ENCODE measurements around the gene TMPRSS4.

TMPRSS4 gene

GRCh38 chr11:118168316-118168715 lies 91.4 kb downstream of the TMPRSS4 start:
- Mint-ChIP-seq H3K4me3 (no peak overlapping the region), H3K36me3 (ENCODE audit: low read depth) (no peaks in the 10 kb centered on the region), H3K27me3 (peaks cover 18% of the 10 kb centered on the region), H3K27ac (no peak overlapping the region), H3K9me3 (no peaks in the 10 kb centered on the region), H3K4me1 (peaks cover 2% of the 10 kb centered on the region)
- no peak for ATAC-seq
- DNase-seq, result no peak

- Mint-ChIP-seq H3K27me3 (peaks cover 18% of the 10 kb centered on the region), H3K4me3 (no peak overlapping the region), H3K4me1 (peaks cover 2% of the 10 kb centered on the region), H3K36me3 (ENCODE audit: low read depth) (no peaks in the 10 kb centered on the region), H3K9me3 (no peaks in the 10 kb centered on the region), H3K27ac (no peak overlapping the region)
- DNase-seq (no peak), ATAC-seq (no peak)
Observed at GRCh38 chr11:118168751-118169150, 91.9 kb downstream of the TMPRSS4 start.

DNA sequence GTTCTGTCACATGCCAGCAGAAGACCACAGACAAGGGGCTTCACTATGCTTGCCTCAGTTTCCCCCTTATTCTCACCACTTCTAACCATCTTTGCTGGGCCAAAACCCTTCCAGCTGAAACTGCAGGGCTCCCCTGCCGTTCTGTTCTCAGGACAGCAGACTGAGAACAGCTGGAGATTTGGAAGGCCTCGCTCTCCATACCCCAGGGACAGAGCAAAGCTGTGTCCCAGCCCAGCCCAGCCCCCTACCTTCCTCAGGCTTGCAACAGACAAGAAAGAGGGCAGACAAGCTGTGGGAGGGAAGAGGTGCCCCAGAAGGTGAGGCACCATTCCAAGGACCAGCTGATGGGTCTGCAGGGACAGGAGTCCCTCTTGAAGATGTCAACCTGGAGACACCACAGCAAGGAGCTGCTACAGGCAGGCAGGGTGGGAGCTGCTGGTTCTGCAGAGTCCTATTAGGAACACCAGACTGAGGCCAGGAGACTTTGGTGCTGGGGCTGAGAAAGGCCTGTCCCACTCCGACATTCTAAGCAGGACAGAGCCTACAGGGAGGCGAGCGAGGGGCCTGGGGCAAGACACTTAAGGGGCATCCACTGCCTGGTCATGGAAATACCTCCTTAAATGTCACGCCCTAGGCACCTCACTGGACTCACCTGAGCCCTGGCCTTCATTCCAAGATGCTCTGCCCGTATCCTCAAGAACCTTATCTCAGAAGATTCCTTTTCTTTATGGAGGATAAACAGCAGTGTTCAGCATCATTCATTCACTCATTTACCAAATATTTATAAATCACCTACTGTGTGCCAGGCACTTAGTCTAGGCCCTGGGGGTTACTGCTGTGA lies 92.6 kb downstream of the TMPRSS4 start:
- no peaks in the 10 kb centered on the region for H3K36me3 Mint-ChIP-seq (ENCODE audit: low read depth)
- H3K27me3 Mint-ChIP-seq, result peaks cover 15% of the 10 kb centered on the region
- no peak overlapping the region for H3K4me3 Mint-ChIP-seq
- H3K4me1 Mint-ChIP-seq, result peaks cover 2% of the 10 kb centered on the region
- ATAC-seq (no peak), DNase-seq (no peak)
- no peak overlapping the region for H3K27ac Mint-ChIP-seq
- no peaks in the 10 kb centered on the region for H3K9me3 Mint-ChIP-seq

- H3K4me1 Mint-ChIP-seq, result peaks cover 2% of the 10 kb centered on the region
- no peak overlapping the region for H3K27ac Mint-ChIP-seq
- DNase-seq (no peak), ATAC-seq (no peak)
- no peak overlapping the region for H3K4me3 Mint-ChIP-seq
- H3K36me3 Mint-ChIP-seq (ENCODE audit: low read depth), result no peaks in the 10 kb centered on the region
- H3K9me3 Mint-ChIP-seq, result no peaks in the 10 kb centered on the region
- peaks cover 14% of the 10 kb centered on the region for H3K27me3 Mint-ChIP-seq
Observed at GRCh38 chr11:118170231-118170630, 93.4 kb downstream of the TMPRSS4 start.

GRCh38 chr11:118170882-118171268 lies 94.0 kb downstream of the TMPRSS4 start:
- Mint-ChIP-seq H3K4me3 (no peak overlapping the region), H3K4me1 (peaks cover 2% of the 10 kb centered on the region), H3K36me3 (ENCODE audit: low read depth) (no peaks in the 10 kb centered on the region), H3K27me3 (peaks cover 12% of the 10 kb centered on the region), H3K9me3 (no peaks in the 10 kb centered on the region), H3K27ac (no peak overlapping the region)
- DNase-seq (no peak), ATAC-seq (no peak)

Data from activated naive CD8-positive, alpha-beta T cell treated with anti-CD3 and anti-CD28 coated beads, Interleukin-2, amount 50 U/mL, for 24 hours (primary cell).